ENCODE results near the gene EFEMP2. TPM values are rescaled to one million over a fixed set of nuclear protein-coding genes. Genes with fewer than 3 reads are reported as not detected.

EFEMP2 gene
- total and polyA plus RNA-seq, 10 of the 15 experiments (the other 5 are each of a cell fraction or from before 2014, with no cell fraction given) = 0.24 to 13.2 (median 1.3) TPM; not detected in 1

GRCh38 chr11:65890324-65891218 is 18.0 kb upstream of the EFEMP2 start, which contains the start of gene CCDC85B (continued):
- no peak for TF ChIP-seq E2F8 (IDR thresholded peaks at IDR 0.05; ENCODE audit: low read depth, partially characterized antibody)
- TF ChIP-seq YY1 (IDR thresholded peaks at IDR 0.05; ENCODE audit: low read depth, low read length) = peak; percentile 67; the same call in 1 of the 2 replicates
- TF ChIP-seq ETV6 (conservative IDR thresholded peaks at IDR 0.05 in 1 of 2, IDR thresholded peaks at IDR 0.05 in 1 of 2; ENCODE audit: borderline replicate concordance in 1 of 2, low read depth in 1 of 2) = 0 out of 4 replicates have a peak, but pooled peaks of 1 of the 2 experiments have one; percentile 54
- peak; percentile 91 for TF ChIP-seq HDGF (IDR thresholded peaks at IDR 0.05)
- TF ChIP-seq ZNF24 (IDR thresholded peaks at IDR 0.05) = 0 out of 2 replicates have a peak, but pooled peaks have one; percentile 51
- TF ChIP-seq NR2F1 (conservative IDR thresholded peaks at IDR 0.05) = peak; percentile 49; the same call in 1 of the 2 replicates
- no peak for TF ChIP-seq MTA2 (IDR thresholded peaks at IDR 0.05; ENCODE audit: low read depth)
- TF ChIP-seq SMARCA5 (IDR thresholded peaks at IDR 0.05) = peak; percentile 90
- TF ChIP-seq ZBTB11 (CRISPR knock-in tag; IDR thresholded peaks at IDR 0.05) = no peak
- peak; percentile 32; the same call in 1 of the 2 replicates for TF ChIP-seq ZSCAN29 (IDR thresholded peaks at IDR 0.05)
- peak; percentile 91 for TF ChIP-seq ZNF592 (IDR thresholded peaks at IDR 0.05)
- 0 out of 2 replicates have a peak, but pooled peaks have one; percentile 22 for TF ChIP-seq IRF3 (IDR thresholded peaks at IDR 0.05)
- TF ChIP-seq ZNF622 (IDR thresholded peaks at IDR 0.05) = no peak
- no peak for TF ChIP-seq YBX1 (IDR thresholded peaks at IDR 0.05)
- no peak for TF ChIP-seq ATF2 (IDR thresholded peaks at IDR 0.05; ENCODE audit: low read length)
- no peak for TF ChIP-seq SIN3A (IDR thresholded peaks at IDR 0.05; ENCODE audit: low read depth, low read length)

Data from GM12878 (cell line).